ENCODE results near the gene FRMD4B. TPM values are rescaled to one million over a fixed set of nuclear protein-coding genes. Genes with fewer than 3 reads are reported as not detected.

Gene FRMD4B
- total and polyA plus RNA-seq, 10 of the 15 experiments (the other 5 are each of a cell fraction or from before 2014, with no cell fraction given), result 3.9 to 11.4 (median 8.0) TPM

DNA sequence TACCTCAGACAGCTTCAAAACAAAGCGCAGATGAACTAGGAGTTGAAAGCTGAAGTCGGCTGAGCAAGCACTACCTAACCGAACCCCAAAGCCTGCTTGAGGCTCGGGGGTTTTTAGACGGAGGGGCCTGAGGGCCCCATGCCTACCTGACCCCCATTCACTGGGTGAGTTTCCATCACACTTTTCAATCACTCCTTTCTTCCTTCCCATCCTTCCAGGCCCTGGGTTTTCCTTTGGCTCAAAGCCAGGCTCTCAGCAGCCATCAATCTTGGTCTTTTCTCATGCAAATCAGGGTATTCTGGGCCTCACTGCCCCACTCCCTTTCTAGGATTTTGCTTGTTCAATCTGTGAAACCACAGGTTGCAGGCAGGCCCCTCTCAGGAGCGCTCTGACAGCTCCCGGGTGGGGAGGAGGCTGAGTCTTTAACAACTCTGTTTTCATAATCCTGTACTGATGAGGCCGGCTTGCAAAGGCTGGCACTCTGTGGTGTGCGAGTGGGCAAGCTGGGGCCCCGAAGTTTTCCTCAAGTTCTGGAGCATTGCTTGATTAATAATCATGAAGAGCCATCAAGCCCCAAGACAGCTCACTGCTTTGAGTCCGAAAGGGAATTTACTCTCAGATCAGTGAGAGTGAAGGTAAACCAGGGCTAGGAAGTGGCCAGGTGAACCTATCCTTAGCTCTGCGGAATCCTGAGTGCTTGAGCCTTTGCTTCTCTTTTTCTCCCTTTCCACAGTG is 97.6 kb downstream of the FRMD4B start (continued):
- TF ChIP-seq, protein P1, sequence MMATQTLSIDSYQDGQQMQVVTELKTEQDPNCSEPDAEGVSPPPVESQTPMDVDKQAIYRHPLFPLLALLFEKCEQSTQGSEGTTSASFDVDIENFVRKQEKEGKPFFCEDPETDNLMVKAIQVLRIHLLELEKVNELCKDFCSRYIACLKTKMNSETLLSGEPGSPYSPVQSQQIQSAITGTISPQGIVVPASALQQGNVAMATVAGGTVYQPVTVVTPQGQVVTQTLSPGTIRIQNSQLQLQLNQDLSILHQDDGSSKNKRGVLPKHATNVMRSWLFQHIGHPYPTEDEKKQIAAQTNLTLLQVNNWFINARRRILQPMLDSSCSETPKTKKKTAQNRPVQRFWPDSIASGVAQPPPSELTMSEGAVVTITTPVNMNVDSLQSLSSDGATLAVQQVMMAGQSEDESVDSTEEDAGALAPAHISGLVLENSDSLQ (IDR thresholded peaks at IDR 0.05), result peak; percentile 75

DNA sequence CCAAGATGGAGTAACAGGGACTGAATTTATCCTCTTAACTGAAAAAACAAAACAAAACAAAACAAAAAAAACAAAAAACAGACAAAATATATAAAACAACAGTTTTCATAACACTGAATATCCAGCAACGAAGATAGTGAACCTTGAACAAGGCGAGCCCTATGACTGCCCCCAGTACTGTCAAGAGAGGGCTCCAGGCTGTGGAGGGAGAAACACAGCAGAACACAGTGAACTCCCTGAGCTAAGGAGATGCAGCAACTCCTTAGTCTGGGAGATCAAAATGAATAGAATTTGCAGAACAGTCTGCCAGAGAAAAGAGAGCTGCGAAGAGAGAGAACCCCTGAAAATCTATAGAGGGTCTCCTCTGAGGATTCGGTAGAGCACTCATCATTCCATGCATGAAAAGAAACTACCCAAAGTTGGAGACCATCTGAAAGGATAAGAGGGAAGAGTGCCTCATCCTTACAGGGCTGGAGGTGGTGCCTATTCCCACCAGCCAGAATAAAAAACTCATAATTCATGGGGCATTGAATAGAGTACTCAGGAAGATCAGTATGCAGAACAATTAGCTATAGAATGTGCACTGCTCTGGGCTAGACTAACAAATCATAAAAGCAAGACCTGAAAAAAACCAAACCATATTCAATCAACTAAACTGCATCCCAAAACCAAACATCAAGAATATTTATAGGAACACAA is 101.8 kb downstream of the FRMD4B start:
- Histone ChIP-seq H3K4me3 (no peak overlapping the region), H3K9me3 (replicated peaks; ENCODE audit: control insufficient read depth, insufficient read depth, low read length) (no peaks in the 10 kb centered on the region; the same call in 2 of the 3 replicates), H3K36me3 (ENCODE audit: control insufficient read depth in 2 of 2, insufficient read depth in 2 of 2, low read length in 1 of 2) (no peaks in the 10 kb centered on the region), H3K27ac (ENCODE audit: control insufficient read depth, insufficient read depth) (no peak overlapping the region), H3K79me2 (ENCODE audit: control insufficient read depth, insufficient read depth, low read length) (no peaks in the 10 kb centered on the region), H3K4me1 (ENCODE audit: control insufficient read depth, insufficient read depth, low read length) (peaks cover 12% of the 10 kb centered on the region), H3K4me2 (ENCODE audit: control insufficient read depth, insufficient read depth) (no peak overlapping the region), H2AFZ (ENCODE audit: control insufficient read depth, low read depth, low read length) (no peak overlapping the region), H4K20me1 (ENCODE audit: control insufficient read depth, insufficient read depth) (no peaks in the 10 kb centered on the region), H3K27me3 (replicated peaks in 1 of 2; ENCODE audit: control insufficient read depth in 2 of 2, insufficient read depth in 2 of 2, low read length in 1 of 2) (no peaks in the 10 kb centered on the region), H3K9ac (ENCODE audit: control insufficient read depth, insufficient read depth, low read length) (no peak overlapping the region)
- RAD21 ChIA-PET (ENCODE audit: unreplicated experiment), result interaction anchor here (5.3 kb wide), 1 partner anchor 22 kb away, joined by 28 read pairs; no protein-coding TSS in a partner anchor
- intact Hi-C loops (cut with micrococcal nuclease; ENCODE audit: unreplicated experiment) (no loop called here), in situ Hi-C loops (cut with MboI) (no loop called here)
- 42% methylated on average over 4 of the region's 4 CpGs for WGBS (ENCODE audit: insufficient coverage, insufficient replicate concordance, low lambda C conversion rate, missing lambda C conversion rate)
- CTCF ChIA-PET, result interaction anchor here (0.7 to 1.1 kb wide), 2 partner anchors 122 to 161 kb away, joined by 3 to 5 read pairs; partner anchors contain the start of gene LMOD3
- no peak for DNase-seq (ENCODE audit: low read depth, low spot score)
- SMC1A ChIA-PET (ENCODE audit: uncharacterized antibody, unreplicated experiment), result interaction anchor here (0.6 to 2.8 kb wide), 6 partner anchors 42 to 219 kb away, joined by 3 to 11 read pairs (median 3); no protein-coding TSS in a partner anchor
- BruUV-seq (replicated peaks), result no TSS peak
- POLR2A ChIA-PET, result no interaction called here
- no peak for FAIRE-seq
- no peak for ATAC-seq
- TF ChIP-seq SP1 (IDR thresholded peaks at IDR 0.05; ENCODE audit: low read depth, low read length) (no peak), BACH1 (IDR thresholded peaks at IDR 0.05; ENCODE audit: borderline replicate concordance) (no peak), ZZZ3 (IDR thresholded peaks at IDR 0.05; ENCODE audit: control insufficient read depth, insufficient read length, low read depth) (no peak), SRF (IDR thresholded peaks at IDR 0.05; ENCODE audit: low read depth in 2 of 2, low read length in 2 of 2) (no peak), EZH2 (IDR thresholded peaks at IDR 0.05; ENCODE audit: borderline replicate concordance, control insufficient read depth, low read depth, low read length) (no peak), TARDBP (IDR thresholded peaks at IDR 0.05; ENCODE audit: borderline replicate concordance) (no peak), BRCA1 (IDR thresholded peaks at IDR 0.05; ENCODE audit: low read depth, low read length) (no peak), NFYB (IDR thresholded peaks at IDR 0.05; ENCODE audit: insufficient read depth, low read depth, low read length) (no peak), ESRRA (IDR thresholded peaks at IDR 0.05; ENCODE audit: low read length) (no peak), POLR2A (IDR thresholded peaks at IDR 0.05; ENCODE audit: low read depth, low read length) (no peak), SUPT20H (IDR thresholded peaks at IDR 0.05; ENCODE audit: borderline replicate concordance, control insufficient read depth, low read depth, low read length) (no peak)
- TF ChIP-seq, protein P2, sequence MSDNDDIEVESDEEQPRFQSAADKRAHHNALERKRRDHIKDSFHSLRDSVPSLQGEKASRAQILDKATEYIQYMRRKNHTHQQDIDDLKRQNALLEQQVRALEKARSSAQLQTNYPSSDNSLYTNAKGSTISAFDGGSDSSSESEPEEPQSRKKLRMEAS (IDR thresholded peaks at IDR 0.05; ENCODE audit: low read depth, low read length), result no peak
- TF ChIP-seq, protein P3, sequence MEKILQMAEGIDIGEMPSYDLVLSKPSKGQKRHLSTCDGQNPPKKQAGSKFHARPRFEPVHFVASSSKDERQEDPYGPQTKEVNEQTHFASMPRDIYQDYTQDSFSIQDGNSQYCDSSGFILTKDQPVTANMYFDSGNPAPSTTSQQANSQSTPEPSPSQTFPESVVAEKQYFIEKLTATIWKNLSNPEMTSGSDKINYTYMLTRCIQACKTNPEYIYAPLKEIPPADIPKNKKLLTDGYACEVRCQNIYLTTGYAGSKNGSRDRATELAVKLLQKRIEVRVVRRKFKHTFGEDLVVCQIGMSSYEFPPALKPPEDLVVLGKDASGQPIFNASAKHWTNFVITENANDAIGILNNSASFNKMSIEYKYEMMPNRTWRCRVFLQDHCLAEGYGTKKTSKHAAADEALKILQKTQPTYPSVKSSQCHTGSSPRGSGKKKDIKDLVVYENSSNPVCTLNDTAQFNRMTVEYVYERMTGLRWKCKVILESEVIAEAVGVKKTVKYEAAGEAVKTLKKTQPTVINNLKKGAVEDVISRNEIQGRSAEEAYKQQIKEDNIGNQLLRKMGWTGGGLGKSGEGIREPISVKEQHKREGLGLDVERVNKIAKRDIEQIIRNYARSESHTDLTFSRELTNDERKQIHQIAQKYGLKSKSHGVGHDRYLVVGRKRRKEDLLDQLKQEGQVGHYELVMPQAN (conservative IDR thresholded peaks at IDR 0.05), result no peak
- TF ChIP-seq, protein P4, sequence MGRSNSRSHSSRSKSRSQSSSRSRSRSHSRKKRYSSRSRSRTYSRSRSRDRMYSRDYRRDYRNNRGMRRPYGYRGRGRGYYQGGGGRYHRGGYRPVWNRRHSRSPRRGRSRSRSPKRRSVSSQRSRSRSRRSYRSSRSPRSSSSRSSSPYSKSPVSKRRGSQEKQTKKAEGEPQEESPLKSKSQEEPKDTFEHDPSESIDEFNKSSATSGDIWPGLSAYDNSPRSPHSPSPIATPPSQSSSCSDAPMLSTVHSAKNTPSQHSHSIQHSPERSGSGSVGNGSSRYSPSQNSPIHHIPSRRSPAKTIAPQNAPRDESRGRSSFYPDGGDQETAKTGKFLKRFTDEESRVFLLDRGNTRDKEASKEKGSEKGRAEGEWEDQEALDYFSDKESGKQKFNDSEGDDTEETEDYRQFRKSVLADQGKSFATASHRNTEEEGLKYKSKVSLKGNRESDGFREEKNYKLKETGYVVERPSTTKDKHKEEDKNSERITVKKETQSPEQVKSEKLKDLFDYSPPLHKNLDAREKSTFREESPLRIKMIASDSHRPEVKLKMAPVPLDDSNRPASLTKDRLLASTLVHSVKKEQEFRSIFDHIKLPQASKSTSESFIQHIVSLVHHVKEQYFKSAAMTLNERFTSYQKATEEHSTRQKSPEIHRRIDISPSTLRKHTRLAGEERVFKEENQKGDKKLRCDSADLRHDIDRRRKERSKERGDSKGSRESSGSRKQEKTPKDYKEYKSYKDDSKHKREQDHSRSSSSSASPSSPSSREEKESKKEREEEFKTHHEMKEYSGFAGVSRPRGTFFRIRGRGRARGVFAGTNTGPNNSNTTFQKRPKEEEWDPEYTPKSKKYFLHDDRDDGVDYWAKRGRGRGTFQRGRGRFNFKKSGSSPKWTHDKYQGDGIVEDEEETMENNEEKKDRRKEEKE (IDR thresholded peaks at IDR 0.05), result no peak
